ENCODE measurements around the gene FHIT. TPM values are rescaled to one million over a fixed set of nuclear protein-coding genes. Genes with fewer than 3 reads are reported as not detected.
A peak's percentile ranks its signal among the peaks of the same experiment; 100 is the strongest.

The FHIT gene
- total RNA-seq, 1 experiment from 2014 or later, result 0.10 TPM

DNA sequence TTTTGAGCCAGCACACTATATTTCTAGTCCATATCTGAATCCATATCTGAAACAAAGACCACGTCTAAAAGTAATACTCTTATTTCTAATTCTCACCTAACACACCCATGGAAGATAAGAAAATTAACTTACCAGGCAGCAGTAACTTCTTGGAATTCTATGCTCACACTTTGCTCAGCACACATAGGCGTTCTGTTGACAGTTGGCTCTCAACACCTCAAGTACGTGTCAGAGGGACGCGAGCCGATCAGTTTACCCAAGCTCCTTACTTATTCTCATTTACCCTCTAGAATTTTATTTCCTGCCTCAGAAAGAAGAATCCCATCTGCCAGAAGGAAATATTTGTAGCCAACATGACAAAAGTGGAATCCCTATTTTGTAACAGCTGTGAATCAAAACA, 911.9 kb downstream of the FHIT start:
- no peak for DNase-seq (ENCODE audit: low spot score)

GRCh38 chr3:60337421-60337820, 913.8 kb downstream of the FHIT start:
- DNase-seq (ENCODE audit: low spot score), result no peak

DNA sequence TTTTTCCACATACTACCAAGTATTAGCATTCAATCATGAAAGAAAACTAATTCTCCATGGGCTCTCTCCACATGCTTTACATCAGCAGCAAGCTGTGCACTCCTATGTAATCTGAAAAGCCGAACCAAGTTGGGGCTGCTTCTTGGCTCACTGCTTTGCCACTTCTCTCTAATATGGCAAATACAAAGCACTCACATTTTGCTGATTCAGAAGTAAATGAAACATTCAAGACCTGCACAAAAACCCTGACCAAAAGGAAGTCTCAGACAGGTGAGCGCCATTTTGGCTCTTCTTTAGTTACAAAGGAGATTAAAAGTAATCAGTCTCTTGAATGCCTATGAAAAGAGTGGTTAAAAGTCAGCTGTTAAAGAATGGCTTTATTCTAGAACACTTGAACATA, 915.2 kb downstream of the FHIT start:
- no peak for DNase-seq (ENCODE audit: low spot score)

GRCh38 chr3:60333710-60334109, 917.5 kb downstream of the FHIT start:
- no peak for DNase-seq (ENCODE audit: low spot score)

DNA sequence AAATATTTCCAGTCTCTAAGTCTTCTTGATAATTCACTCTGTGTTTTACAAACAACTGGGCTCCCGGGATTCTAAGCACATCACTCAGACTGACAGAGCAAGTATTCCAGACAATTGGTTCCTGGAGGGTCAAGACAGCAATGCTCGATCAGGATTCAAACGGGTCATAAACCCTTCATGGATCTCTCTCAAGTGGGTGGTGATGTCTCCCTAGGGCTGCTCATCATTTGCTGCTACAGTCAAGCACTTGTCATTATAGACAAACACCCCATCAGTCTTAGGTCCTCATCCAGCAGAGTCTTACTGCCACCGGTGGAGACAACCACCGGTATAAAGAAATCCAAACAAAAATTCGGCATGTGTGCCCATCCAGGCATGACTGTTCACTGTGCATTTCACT, 921.1 kb downstream of the FHIT start:
- DNase-seq (ENCODE audit: low spot score), result no peak

DNA sequence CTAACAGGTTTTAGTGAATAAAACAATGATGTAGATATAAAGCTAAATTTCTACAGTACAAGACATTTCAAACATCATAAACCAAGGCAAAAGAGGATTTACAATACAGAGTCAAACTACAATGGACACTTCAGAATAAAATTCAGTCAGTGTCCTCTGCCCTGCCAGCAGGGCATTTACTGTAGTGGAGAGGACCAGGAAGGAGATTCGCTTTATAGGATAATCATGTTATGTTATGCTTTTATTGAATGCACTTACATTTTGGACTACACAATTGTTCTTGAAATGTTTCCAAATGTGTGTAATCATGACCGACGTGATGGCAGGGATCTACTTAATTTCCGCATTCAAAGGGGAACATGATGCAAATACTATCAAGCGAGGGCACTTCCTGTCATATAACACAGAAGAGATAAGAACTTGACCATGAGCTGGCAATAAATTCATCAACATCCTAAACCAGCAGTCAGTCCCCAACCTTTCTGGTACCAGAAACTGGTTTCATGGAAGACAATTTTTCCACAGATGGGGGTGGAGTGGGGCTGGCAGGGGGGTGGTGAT, 925.6 kb downstream of the FHIT start:
- DNase-seq (ENCODE audit: low spot score), result no peak

DNA sequence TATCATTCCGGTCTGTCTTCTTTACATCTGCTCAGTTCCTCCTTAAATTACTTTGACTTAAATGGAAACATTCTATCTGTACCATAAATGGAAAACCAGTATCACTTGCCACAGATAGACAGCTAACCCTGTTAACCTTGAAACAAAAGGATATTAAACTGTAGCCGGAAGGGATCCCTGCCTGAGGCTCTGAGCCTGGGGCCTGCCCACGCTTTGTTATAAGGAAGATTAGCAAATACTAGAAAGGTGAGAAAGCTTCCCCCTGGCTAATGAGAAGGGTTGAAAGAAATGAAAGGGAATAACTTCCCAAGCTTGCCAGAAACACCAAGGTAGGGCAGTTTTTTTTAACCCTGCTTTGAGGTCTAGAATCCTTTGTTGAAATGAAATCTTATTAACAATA, 927.6 kb downstream of the FHIT start:
- DNase-seq (ENCODE audit: low spot score), result no peak

GRCh38 chr3:60323180-60323579, 928.1 kb downstream of the FHIT start:
- DNase-seq (ENCODE audit: low spot score), result no peak

GRCh38 chr3:60322298-60322856, 928.9 kb downstream of the FHIT start:
- DNase-seq (ENCODE audit: low spot score), result no peak

DNA sequence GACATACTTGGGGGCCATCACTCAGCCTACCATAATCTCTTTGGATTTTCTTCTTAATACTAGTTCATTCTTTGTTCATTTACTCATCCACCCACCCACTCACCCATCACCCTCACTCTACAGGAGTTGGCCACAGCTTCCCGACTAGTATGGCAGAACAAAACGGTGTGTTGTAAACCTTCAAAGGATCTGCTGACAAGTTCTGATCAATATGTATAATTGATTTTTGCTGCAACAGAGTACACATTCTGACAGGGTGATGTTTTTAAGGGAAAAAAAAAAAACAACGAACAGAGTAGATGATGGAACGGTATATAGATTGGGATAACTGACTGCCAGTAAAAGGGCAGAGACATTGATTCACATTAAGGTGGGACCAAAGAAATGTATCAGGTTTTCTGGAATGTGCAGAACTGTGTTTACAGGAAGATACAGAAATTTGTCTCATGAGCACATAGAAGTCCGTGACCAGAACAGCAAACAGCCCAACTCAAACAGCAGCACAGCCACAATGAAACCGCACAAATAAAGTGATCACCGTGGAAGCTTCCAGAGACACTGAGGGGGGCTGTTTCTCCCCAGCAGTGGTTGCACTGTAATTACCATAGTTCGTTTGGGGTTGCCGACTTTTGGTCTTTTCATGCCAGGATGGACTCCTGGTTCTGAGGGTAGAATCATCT, 931.9 kb downstream of the FHIT start:
- DNase-seq (ENCODE audit: low spot score), result no peak

DNA sequence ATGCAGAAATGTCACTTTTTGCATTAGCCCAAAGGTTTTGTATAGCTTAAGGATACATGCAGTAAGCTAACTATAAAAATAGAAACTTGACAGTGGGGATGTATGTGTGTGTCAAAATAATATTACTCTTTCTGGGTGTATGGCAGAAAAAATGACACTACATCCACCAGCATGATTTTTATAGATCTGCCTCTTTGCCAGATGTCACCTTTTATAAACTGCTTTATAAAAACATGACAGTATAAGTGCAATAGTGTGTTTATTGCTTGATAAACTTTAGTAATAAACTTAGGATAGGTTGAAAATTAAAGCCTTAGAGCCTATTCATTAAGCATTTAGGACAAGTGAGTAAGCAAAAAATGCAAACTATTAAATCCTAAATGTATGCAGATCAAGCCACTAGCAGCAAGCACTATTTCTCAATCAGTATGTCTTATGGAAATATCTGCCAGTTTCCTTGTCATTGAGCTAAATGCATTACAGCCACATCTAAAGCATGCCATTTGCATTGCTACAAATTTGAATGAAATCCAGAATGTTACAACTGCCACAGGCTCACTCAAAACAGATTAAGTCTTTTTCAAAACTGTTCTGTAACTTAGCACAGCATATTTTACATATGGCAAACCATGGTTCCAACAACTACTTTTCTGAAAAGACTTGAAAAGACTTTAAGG, 935.0 kb downstream of the FHIT start:
- no peak for DNase-seq (ENCODE audit: low spot score)

GRCh38 chr3:60313951-60314461, 937.2 kb downstream of the FHIT start:
- no peak for DNase-seq (ENCODE audit: low spot score)

DNA sequence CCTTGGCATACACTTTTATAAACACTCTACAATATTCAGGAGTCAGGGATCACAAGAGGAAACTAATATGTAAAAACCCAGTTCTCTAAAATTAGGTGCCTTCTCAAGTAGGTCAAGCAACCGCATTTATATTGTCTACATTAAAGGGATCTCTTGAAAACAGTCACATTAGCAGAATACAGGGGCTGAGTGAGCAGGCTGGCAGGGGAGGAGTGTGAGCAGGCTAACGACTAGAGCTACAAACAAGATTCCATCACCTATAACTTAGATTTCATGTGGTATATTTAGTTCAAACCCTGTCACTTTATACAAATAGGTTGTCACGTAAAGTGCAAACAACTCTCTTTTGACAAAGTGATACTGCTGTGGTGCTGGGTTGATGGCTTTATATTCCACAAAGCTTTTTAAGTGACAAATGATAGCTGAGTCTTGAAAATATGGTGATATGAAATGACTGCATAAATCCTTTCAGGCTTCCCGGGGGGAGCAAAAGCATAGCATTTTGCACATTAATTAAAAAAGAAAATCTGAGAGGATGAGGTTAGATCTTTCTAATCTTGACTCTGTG, 937.9 kb downstream of the FHIT start:
- DNase-seq (ENCODE audit: low spot score), result no peak

DNA sequence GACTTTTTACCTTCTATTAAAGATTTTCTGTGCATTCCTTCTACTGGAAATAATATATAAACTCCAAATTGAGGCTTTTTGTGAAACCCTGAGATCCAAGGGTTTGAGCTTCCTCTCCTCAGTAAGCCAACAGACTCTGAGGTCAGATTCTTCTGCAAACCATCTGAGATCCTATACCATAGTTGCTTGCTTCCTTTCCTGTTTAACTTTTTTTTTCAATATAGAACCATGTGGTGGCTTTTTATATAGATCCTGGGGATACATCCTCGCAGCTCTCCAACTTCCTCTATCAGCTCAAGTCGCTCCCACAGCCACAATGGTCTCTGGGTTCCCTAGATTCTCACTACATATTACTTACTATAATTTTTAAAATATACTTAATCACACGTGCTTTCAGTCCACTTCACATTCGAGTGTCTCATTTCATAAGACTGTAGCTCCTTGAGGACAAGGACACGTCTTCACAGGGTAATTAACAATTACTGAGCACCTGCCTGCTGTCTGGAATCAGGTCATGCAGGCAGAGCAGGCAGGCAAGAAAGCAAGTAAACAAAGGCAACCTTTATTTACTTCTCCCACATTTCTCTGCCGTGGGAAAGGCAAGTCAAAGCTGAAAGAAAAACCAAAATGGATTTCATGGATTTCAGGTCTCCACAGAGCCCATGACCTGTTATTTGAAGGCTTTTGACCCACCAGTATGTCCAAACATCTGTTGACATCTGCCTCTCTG, 941.5 kb downstream of the FHIT start:
- DNase-seq (ENCODE audit: low spot score), result no peak

- no peak for DNase-seq (ENCODE audit: low spot score)
Observed at GRCh38 chr3:60308808-60309207, 942.4 kb downstream of the FHIT start.

GRCh38 chr3:60307562-60308199, 943.6 kb downstream of the FHIT start:
- DNase-seq (ENCODE audit: low spot score), result no peak

GRCh38 chr3:60304112-60304511, 947.1 kb downstream of the FHIT start:
- no peak for DNase-seq (ENCODE audit: low spot score)

- no peak for DNase-seq (ENCODE audit: low spot score)
Observed at GRCh38 chr3:60303160-60303559, 948.1 kb downstream of the FHIT start.

DNA sequence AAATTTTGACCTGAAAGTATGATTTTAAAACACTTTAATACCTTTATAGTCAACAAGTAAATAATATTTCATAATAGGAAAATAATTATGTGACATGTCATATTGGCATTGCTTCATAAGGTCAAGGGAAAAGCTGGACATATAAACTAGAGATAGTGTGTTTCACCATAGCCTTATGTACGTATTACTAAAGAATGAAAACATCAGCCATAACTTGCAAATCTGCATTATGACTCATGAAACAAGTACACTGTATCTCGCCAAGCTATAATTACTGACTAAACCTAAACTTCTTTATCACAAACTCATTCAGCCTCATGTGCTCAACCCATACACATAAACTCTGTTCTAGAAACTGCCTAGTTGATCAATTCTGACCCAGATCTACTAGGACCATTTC, 950.1 kb downstream of the FHIT start:
- peak; percentile 14 for DNase-seq (ENCODE audit: low spot score)

GRCh38 chr3:60298141-60298540, 953.1 kb downstream of the FHIT start:
- no peak for DNase-seq (ENCODE audit: low spot score)

GRCh38 chr3:60294181-60294580, 957.1 kb downstream of the FHIT start:
- no peak for DNase-seq (ENCODE audit: low spot score)

Data from A172 (cell line).